ENCODE data around the gene MOB2.

Gene MOB2

GRCh38 chr11:1486054-1486825, at the start of gene MOB2:
MOB2 (minus strand) TSS chr11:1486779; CDS start chr11:1486556, 223 bp downstream.
- no peak for DNase-seq (ENCODE audit: low read depth in 2 of 2)

GRCh38 chr11:1534682-1535081, 48.1 kb upstream of the MOB2 start:
- no peak for DNase-seq (ENCODE audit: low read depth in 2 of 2)

GRCh38 chr11:1534171-1534570, 47.6 kb upstream of the MOB2 start:
- no peak for DNase-seq (ENCODE audit: low read depth in 2 of 2)

- no peak for DNase-seq (ENCODE audit: low read depth in 2 of 2)
Observed at GRCh38 chr11:1533342-1533725, 46.8 kb upstream of the MOB2 start.

- DNase-seq (ENCODE audit: low read depth in 2 of 2): no peak
Observed at GRCh38 chr11:1532606-1533341, 46.2 kb upstream of the MOB2 start.

GRCh38 chr11:1532014-1532586, 45.5 kb upstream of the MOB2 start:
- no peak for DNase-seq (ENCODE audit: low read depth in 2 of 2)

GRCh38 chr11:1531449-1532013, 45.0 kb upstream of the MOB2 start:
- DNase-seq (ENCODE audit: low read depth in 2 of 2): no peak

GRCh38 chr11:1530686-1531448, 44.3 kb upstream of the MOB2 start:
- DNase-seq (ENCODE audit: low read depth in 2 of 2): no peak

GRCh38 chr11:1529774-1530173, 43.2 kb upstream of the MOB2 start:
- no peak for DNase-seq (ENCODE audit: low read depth in 2 of 2)

GRCh38 chr11:1529286-1529685, 42.7 kb upstream of the MOB2 start:
- DNase-seq (ENCODE audit: low read depth in 2 of 2): no peak

GRCh38 chr11:1528710-1529109, 42.1 kb upstream of the MOB2 start:
- no peak for DNase-seq (ENCODE audit: low read depth in 2 of 2)

- no peak for DNase-seq (ENCODE audit: low read depth in 2 of 2)
Observed at GRCh38 chr11:1526785-1527184, 40.2 kb upstream of the MOB2 start.

GRCh38 chr11:1523779-1524178, 37.2 kb upstream of the MOB2 start:
- no peak for DNase-seq (ENCODE audit: low read depth in 2 of 2)

GRCh38 chr11:1523077-1523476, 36.5 kb upstream of the MOB2 start:
- DNase-seq (ENCODE audit: low read depth in 2 of 2): no peak

GRCh38 chr11:1522081-1522424, 35.5 kb upstream of the MOB2 start:
- no peak for DNase-seq (ENCODE audit: low read depth in 2 of 2)

GRCh38 chr11:1521382-1522080, 35.0 kb upstream of the MOB2 start:
- DNase-seq (ENCODE audit: low read depth in 2 of 2): no peak

- no peak for DNase-seq (ENCODE audit: low read depth in 2 of 2)
Observed at GRCh38 chr11:1520663-1521267, 34.2 kb upstream of the MOB2 start.

GRCh38 chr11:1520209-1520662, 33.7 kb upstream of the MOB2 start:
- no peak for DNase-seq (ENCODE audit: low read depth in 2 of 2)

GRCh38 chr11:1519028-1520010, 32.7 kb upstream of the MOB2 start:
- no peak for DNase-seq (ENCODE audit: low read depth in 2 of 2)

- DNase-seq (ENCODE audit: low read depth in 2 of 2): no peak
Observed at GRCh38 chr11:1518301-1518700, 31.7 kb upstream of the MOB2 start.
